Measurements from ENCODE around the gene BACE2.

DNA sequence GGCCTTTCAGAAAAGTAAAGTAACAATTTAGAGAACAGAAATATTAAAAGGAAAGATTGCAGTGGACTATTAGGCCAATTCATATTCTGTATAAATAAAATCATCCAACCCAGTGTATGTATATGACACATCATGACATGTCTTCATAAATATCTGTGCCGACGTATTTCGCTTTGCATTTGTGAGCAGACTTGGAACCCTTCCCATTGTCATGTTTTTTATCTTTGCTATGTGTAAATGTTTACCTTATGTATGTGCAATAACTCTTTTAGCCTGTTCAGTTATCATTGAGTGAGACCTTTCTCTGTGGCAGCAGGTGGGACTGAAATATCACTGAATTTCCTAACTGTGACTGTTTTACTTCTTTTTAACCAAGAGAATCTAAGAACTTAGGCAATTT lies 90.7 kb downstream of the BACE2 start:
- TF ChIP-seq POLR2A (IDR thresholded peaks at IDR 0.05; ENCODE audit: low read depth, low read length): no peak
- TF ChIP-seq MXI1 (IDR thresholded peaks at IDR 0.05; ENCODE audit: borderline replicate concordance, low read depth, low read length): no peak
- TF ChIP-seq RCOR1 (IDR thresholded peaks at IDR 0.05; ENCODE audit: insufficient replicate concordance, low read length): no peak
- peak; percentile 81 for TF ChIP-seq CEBPB (IDR thresholded peaks at IDR 0.05; ENCODE audit: low read depth, low read length)
- TF ChIP-seq, protein P1, sequence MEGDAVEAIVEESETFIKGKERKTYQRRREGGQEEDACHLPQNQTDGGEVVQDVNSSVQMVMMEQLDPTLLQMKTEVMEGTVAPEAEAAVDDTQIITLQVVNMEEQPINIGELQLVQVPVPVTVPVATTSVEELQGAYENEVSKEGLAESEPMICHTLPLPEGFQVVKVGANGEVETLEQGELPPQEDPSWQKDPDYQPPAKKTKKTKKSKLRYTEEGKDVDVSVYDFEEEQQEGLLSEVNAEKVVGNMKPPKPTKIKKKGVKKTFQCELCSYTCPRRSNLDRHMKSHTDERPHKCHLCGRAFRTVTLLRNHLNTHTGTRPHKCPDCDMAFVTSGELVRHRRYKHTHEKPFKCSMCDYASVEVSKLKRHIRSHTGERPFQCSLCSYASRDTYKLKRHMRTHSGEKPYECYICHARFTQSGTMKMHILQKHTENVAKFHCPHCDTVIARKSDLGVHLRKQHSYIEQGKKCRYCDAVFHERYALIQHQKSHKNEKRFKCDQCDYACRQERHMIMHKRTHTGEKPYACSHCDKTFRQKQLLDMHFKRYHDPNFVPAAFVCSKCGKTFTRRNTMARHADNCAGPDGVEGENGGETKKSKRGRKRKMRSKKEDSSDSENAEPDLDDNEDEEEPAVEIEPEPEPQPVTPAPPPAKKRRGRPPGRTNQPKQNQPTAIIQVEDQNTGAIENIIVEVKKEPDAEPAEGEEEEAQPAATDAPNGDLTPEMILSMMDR (conservative IDR thresholded peaks at IDR 0.05; ENCODE audit: low read depth, low read length): no peak
- no peak for TF ChIP-seq MAFK (IDR thresholded peaks at IDR 0.05; ENCODE audit: low read depth, low read length)
- TF ChIP-seq SMC3 (IDR thresholded peaks at IDR 0.05; ENCODE audit: low read depth, low read length): no peak

All from IMR-90 (cell line).